NCI-H2227 treated with DMSO at 0.1 percent for 48 hours (cell line): ENCODE measurements around the gene PRRT4.
A peak's percentile ranks its signal among the peaks of the same experiment; 100 is the strongest.

Experiments used
- DNase-seq: peaks from one replicate; lab custom pipeline; 2025; lab: John Stamatoyannopoulos, UW

Gene PRRT4

GRCh38 chr7:128344431-128344774 is 17.1 kb downstream of the PRRT4 start:
- DNase-seq: no peak

GRCh38 chr7:128343554-128344430 is 17.7 kb downstream of the PRRT4 start, which contains the start of gene RBM28:
Gene RBM28, minus strand, starts transcription at chr7:128343908. Its CDS starts 115 bp downstream, at chr7:128343793.
- peak; percentile 90 for DNase-seq

- no peak for DNase-seq
These were observed 19.8 kb downstream of the PRRT4 start for GRCh38 chr7:128341733-128342132.

GRCh38 chr7:128335730-128336129 is 25.8 kb downstream of the PRRT4 start:
- DNase-seq: no peak

GRCh38 chr7:128324368-128324680 is 37.2 kb downstream of the PRRT4 start:
- no peak for DNase-seq

GRCh38 chr7:128323459-128324367 is 37.8 kb downstream of the PRRT4 start:
- no peak for DNase-seq

GRCh38 chr7:128323040-128323439 is 38.5 kb downstream of the PRRT4 start:
- DNase-seq: no peak

GRCh38 chr7:128322040-128322643 is 39.3 kb downstream of the PRRT4 start:
- peak; percentile 42 for DNase-seq

GRCh38 chr7:128321044-128321422 is 40.5 kb downstream of the PRRT4 start:
- DNase-seq: no peak

- no peak for DNase-seq
These were observed 42.8 kb downstream of the PRRT4 start for GRCh38 chr7:128318691-128319090.

GRCh38 chr7:128311013-128311412 is 50.5 kb downstream of the PRRT4 start:
- DNase-seq: no peak

- DNase-seq: no peak
These were observed 51.0 kb downstream of the PRRT4 start for GRCh38 chr7:128310499-128310898.

- peak; percentile 58 for DNase-seq
These were observed 51.5 kb downstream of the PRRT4 start for GRCh38 chr7:128309976-128310375.

GRCh38 chr7:128309124-128309523 is 52.4 kb downstream of the PRRT4 start:
- no peak for DNase-seq

GRCh38 chr7:128307061-128307460 is 54.4 kb downstream of the PRRT4 start:
- no peak for DNase-seq

GRCh38 chr7:128304212-128304611 is 57.3 kb downstream of the PRRT4 start:
- DNase-seq: no peak

GRCh38 chr7:128303643-128304042 is 57.8 kb downstream of the PRRT4 start:
- no peak for DNase-seq

- DNase-seq: no peak
These were observed 58.4 kb downstream of the PRRT4 start for GRCh38 chr7:128303133-128303532.

GRCh38 chr7:128302139-128302538 is 59.4 kb downstream of the PRRT4 start:
- DNase-seq: peak; percentile 17
